GM12891 (cell line): ENCODE data around the gene FCER1A.

Source experiments
- POLR2A ChIP-seq: IDR thresholded peaks from 2 replicates; pipeline ENCODE4 v1.6.1; 2011; ENCODE audit warnings: low read depth, low read length, control low read depth
- POLR2AphosphoS5 ChIP-seq: IDR thresholded peaks from 2 replicates; pipeline ENCODE4 v1.6.1; 2011; ENCODE audit warnings: low read depth, low read length, control low read depth
- POU2F2 ChIP-seq: IDR thresholded peaks from 2 replicates; pipeline ENCODE4 v1.6.1; 2011; ENCODE audit warnings: low read depth, mild to moderate bottlenecking, control low read depth, low read length, moderate library complexity
- TAF1 ChIP-seq: IDR thresholded peaks from 2 replicates; pipeline ENCODE4 v1.6.1; 2011; ENCODE audit warnings: low read depth, low read length, control low read depth

DNA sequence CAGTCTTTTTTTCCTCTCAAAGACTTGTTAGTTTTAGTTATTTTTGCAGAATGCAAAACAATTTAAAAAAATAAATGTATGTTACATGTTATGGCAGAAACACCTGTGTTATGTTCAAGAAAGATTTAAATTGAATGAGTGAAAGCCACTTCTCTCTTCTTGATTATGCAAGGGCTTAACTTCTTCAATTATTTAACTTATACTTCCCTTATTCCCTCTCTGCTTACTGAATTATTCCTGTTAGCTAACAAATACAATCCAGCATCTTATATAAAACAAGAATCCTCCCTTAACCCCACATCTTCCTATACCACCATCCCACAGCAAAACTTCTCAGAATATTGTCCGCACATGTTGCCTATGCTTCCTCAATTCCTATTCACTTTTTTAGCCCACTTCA lies 10.7 kb upstream of the FCER1A start:
- no peak for TF ChIP-seq POLR2A
- no peak for TF ChIP-seq TAF1
- TF ChIP-seq POLR2AphosphoS5: no peak
- no peak for TF ChIP-seq POU2F2
